HL-60 (cell line): Measurements from ENCODE around the gene CYTH4.

ENCODE experiments used
- POLR2AphosphoS5 ChIP-seq: IDR thresholded peaks from 2 replicates; pipeline ENCODE4 v1.6.1; 2012; ENCODE audit warnings: low read depth
- SPI1 ChIP-seq: IDR thresholded peaks from 2 replicates; pipeline ENCODE4 v1.6.1; 2012; ENCODE audit warnings: low read depth, mild to moderate bottlenecking, borderline replicate concordance
- TF ChIP-seq, protein P1 (sequence below): IDR thresholded peaks from one replicate; pipeline ENCODE4 v1.5.1; 2011; ENCODE audit warnings: low read length, control low read depth, inconsistent platforms; ENCODE audit not compliant: insufficient read depth
- TF ChIP-seq, protein P2 (sequence below): IDR thresholded peaks from 2 replicates; pipeline ENCODE4 v1.6.1; 2012; ENCODE audit warnings: low read depth; ENCODE audit not compliant: insufficient replicate concordance

DNA sequence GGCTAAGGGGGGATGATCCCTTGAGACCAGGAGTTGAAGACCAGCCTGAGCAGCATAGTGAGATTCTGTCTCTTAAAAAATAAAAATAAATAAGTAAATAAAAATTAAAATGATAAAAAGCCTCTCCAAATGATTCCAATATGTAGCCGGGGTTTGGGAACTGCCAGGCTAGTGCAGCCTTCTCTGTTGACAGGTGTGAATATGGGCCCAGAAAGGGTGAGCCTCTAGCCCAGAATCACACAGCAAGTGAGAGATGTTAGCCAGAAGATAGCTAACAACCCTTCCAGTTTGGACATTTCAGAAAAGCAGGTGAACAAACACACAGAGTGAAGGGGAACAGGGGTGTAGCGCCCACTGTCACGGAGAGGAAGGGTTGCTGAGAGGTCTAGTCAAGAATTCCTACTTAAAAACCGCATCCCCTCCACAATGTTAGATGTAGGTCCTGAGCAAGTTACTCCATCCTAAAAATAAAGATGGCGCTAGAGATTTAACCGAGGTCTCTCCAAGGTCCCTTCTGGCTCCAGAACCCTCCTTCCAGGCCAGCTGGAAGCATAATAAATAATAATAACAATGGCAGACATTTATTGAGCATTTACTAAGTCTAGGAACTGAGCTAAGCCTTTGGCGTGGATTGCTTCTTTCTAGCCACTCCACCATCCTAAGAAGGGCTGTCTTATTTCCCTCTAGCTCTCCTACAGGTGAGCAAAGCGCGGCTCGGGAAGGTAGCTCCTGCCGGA lies 51.6 kb downstream of the CYTH4 start:
- TF ChIP-seq, protein P1, sequence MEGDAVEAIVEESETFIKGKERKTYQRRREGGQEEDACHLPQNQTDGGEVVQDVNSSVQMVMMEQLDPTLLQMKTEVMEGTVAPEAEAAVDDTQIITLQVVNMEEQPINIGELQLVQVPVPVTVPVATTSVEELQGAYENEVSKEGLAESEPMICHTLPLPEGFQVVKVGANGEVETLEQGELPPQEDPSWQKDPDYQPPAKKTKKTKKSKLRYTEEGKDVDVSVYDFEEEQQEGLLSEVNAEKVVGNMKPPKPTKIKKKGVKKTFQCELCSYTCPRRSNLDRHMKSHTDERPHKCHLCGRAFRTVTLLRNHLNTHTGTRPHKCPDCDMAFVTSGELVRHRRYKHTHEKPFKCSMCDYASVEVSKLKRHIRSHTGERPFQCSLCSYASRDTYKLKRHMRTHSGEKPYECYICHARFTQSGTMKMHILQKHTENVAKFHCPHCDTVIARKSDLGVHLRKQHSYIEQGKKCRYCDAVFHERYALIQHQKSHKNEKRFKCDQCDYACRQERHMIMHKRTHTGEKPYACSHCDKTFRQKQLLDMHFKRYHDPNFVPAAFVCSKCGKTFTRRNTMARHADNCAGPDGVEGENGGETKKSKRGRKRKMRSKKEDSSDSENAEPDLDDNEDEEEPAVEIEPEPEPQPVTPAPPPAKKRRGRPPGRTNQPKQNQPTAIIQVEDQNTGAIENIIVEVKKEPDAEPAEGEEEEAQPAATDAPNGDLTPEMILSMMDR = no peak
- TF ChIP-seq POLR2AphosphoS5 (no peak), SPI1 (no peak)
- TF ChIP-seq, protein P2, sequence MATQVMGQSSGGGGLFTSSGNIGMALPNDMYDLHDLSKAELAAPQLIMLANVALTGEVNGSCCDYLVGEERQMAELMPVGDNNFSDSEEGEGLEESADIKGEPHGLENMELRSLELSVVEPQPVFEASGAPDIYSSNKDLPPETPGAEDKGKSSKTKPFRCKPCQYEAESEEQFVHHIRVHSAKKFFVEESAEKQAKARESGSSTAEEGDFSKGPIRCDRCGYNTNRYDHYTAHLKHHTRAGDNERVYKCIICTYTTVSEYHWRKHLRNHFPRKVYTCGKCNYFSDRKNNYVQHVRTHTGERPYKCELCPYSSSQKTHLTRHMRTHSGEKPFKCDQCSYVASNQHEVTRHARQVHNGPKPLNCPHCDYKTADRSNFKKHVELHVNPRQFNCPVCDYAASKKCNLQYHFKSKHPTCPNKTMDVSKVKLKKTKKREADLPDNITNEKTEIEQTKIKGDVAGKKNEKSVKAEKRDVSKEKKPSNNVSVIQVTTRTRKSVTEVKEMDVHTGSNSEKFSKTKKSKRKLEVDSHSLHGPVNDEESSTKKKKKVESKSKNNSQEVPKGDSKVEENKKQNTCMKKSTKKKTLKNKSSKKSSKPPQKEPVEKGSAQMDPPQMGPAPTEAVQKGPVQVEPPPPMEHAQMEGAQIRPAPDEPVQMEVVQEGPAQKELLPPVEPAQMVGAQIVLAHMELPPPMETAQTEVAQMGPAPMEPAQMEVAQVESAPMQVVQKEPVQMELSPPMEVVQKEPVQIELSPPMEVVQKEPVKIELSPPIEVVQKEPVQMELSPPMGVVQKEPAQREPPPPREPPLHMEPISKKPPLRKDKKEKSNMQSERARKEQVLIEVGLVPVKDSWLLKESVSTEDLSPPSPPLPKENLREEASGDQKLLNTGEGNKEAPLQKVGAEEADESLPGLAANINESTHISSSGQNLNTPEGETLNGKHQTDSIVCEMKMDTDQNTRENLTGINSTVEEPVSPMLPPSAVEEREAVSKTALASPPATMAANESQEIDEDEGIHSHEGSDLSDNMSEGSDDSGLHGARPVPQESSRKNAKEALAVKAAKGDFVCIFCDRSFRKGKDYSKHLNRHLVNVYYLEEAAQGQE = no peak
